IPS DF 19.7 (cell line): Measurements from ENCODE around the gene CRMP1.
"Not testable (repeated sequence)": the region's sequence is repeated elsewhere in the genome, so short reads cannot be mapped to it uniquely, and the experiment has no call there.

Source experiments
- DNase-seq: peaks from one replicate; pipeline ENCODE4 v3.0.0-alpha.2; 2013; ENCODE audit warnings: low read depth, low spot score

The CRMP1 gene

DNA sequence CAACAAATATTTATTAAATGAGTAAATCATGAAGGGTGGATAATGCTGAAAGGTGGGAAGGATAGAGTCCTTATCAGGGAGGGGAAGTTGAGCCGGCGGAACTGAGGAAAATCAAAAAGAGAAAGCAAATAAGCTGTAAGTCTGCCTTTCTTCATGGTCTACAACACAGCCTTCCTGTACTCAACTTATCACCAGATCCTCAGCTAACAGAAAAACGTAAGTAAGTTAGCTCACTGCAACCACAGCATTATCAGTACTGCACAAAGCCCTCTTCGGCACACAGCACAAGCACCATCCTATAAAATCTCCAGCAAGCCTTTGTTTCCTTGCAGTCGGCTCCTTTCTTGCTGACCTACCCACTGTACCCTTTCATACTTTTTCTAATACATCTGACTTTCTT, 70.3 kb downstream of the CRMP1 start:
- no peak for DNase-seq

DNA sequence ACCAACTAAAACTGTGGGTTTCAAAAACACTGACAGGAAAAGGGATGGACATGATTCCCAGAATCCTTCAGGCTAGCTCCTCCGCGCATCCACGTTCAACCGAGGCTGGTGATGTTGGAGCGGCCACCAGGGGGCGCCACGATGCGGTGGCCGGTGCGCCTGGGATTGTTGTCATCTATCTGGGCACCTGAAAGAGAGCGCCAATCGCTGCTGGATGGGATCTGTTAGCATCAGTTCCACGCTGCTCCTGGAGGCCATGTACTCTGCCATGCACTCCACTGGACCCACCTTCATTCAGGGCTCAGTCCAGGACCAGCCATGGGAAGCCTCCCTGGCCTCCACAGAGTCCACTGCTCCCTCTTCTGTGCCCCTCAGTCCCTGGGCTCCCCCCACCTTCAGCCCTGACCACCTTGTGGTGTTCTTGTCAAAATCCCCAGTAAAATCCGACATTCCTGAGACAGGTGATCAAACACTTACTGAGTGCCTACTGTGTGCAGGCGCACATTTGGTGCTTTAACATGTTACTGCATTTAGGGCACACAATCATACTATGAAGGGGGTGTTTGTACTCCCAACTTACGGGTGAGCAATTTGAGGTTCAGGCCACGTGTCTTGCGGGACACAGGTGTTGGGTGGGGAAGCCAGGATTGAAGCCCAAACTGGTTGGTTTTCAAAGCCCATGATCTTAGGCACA, 71.1 kb downstream of the CRMP1 start:
- peak; percentile 38 for DNase-seq

DNA sequence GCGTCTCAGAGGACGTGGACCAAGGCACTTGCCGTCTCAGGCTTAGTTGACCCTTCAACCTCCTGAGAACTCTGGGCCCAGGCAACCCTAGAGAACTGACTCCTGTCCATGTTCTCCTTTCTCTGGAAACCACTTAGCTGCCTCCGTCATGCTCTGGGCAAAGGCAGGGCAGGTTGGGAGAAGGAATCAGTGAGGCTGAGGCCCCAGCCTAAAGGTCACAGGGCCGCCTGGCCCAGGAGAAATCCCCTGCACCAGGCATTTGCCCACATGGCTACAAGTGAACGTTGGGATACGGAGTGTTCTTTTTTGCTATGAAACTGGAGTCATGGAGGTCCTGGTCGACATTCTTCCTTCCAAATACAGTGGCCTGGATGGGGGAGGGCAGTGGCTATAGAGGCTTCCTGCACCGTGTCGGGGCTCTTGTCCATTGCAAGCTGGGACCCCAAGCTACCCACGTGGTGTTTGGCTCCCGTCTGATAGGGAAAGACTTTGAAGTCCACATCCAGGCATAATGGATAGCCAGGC, 76.0 kb downstream of the CRMP1 start:
- DNase-seq: no peak

- DNase-seq: no peak
Observed at GRCh38 chr4:5816101-5816500, 76.8 kb downstream of the CRMP1 start.

DNA sequence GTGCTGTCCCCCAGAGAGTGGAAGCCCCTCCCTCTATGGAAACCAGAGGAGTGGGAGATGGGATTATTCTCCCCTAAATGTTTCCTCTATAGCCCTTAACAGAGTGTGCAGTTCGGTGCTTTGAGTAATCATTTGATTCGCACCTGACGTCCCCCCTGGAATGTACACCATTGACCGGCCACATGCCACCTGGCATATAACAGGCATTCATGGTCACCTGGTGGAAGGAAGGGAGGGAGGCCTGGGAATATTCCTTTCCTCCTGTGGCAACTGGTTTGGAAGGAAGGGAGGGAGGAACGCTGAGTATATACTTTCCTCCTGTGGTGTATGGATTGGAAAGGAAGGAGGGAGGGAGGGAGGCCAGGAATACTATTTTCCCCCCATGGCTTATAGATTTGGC, 77.2 kb downstream of the CRMP1 start:
- no peak for DNase-seq

DNA sequence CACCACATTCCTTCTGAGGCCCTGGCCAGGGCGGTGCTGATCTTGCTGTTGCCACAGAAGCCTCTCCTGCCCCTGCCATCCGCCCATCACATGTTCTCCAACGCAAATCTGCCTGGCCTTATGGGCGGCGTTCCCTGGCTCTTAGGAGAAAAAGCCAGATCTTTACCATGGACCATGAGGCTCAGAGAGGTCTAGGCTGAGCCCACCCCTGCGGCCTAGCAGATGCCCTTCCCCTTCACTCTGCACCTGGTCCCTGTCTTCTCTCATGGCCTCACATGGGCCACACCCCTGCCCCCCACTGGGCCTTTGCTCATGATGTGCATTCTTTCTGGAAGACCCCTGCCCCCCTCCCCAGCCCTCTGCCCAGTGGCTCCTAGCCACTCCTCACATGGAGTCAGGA, 78.5 kb downstream of the CRMP1 start:
- no peak for DNase-seq

DNA sequence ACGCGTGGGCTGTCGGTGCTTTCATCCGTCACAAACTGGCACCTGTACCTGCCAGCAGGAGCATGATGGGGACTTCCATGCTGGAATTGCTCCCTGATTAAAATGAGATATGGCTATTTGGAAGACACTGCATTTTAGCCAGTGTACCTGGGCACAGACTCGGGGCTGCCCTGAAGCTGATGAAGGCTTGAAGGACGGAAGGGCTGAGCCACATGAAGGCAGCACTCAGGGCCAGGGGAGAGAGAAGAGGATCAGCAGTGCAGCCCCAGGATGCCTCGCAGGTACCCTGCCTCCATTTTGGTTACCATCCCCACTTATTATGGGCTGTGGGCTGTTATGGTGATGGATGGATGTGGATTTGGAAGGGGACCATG, 79.0 kb downstream of the CRMP1 start:
- DNase-seq: no peak

- DNase-seq: peak; percentile 12
Observed at GRCh38 chr4:5812506-5813229, 80.2 kb downstream of the CRMP1 start.

GRCh38 chr4:5812057-5812456, 80.8 kb downstream of the CRMP1 start:
- not testable (repeated sequence) for DNase-seq

DNA sequence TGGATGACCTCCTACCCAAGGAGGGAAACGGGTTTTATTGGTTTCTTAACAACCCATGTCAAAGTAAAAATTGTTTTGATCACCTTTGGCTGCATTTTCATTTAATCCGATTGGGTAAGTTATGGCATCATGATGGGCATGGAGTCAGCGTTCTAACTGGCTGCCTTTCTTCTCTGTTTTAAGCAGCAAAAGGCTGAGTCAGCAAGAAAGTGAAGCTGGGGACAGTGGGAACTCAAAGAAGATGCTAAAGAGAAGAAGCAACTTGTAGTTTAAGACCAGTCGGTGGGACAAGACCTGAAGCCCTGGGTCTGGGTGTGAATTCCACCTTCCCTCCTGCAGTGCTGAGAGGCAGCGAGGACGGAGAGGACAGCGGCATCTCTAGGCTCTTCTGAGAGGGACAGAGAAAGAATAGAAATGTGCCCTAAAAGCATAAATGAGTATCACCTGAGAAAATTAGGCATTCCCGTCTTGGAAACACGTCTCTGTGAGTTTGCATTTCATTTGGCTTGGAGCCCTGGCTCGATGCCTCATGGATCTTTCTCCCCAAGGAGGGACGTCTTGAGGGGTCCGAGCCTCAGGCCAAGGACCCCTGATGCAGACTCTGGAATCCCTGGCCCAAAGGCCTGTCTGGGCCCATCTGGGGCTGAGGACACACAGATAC, 82.0 kb downstream of the CRMP1 start:
- DNase-seq: no peak

GRCh38 chr4:5810151-5810550, 82.7 kb downstream of the CRMP1 start:
- DNase-seq: no peak

GRCh38 chr4:5809216-5809776, 83.6 kb downstream of the CRMP1 start:
- no peak for DNase-seq

- no peak for DNase-seq
Observed at GRCh38 chr4:5808081-5808741, 84.7 kb downstream of the CRMP1 start.

- DNase-seq: no peak
Observed at GRCh38 chr4:5805270-5805669, 87.6 kb downstream of the CRMP1 start.

DNA sequence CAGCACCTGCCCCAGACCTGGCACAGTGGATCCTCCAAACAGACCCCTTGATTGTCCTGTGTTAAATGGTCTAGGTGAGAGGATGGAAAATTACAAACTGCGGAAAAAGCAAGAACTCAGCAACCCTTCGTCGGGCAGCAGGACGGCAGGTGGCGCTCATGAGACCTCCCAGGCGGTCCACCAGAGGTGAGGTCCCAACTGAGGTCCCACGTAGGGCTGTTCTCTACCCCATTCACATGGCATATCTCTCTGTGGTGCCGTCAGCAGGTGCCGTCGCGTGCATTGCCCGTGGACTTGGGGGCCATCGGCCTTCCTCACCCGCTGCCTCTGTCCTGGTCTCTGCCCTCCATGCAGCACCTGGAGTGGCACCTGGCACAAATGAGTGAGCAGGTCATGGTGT, 88.2 kb downstream of the CRMP1 start:
- DNase-seq: no peak

DNA sequence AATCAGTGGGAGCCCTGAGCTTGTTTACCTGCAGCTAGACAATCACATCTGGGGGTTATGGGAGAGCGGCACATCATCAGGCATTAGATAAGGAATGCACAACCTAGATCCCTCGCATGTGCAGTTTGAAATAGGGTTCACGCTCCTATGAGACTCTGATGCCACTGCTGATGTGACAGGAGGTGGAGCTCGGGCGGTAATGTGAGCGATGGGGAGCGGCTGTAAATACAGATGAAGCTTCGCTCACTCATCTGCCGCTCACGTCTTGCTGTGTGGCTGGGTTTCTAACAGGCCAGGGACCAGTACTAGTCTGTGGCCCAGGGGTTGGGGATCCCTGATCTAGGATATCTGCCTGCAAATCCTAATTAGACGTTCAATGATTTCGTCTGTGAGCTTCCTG, 90.3 kb downstream of the CRMP1 start:
- DNase-seq: no peak

DNA sequence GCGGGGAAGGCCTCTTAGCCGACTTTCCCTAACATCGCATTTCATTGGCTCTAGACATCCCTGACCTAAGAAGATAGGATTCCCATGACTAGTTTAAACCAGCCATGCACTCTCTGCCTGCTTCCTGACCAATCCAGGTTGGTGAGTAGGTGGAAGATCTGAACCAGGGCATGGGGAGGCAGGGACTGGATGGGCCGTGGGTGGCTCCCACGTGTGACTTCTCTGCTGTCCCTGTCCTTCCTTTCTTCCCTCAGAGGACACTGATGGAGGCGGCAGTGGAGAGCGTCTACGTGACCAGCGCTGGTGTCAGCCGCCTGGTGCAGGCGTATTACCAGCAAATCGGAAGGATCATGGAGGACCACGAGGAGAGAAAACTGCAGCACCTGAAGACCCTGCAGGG, 91.2 kb downstream of the CRMP1 start:
- DNase-seq: no peak

- no peak for DNase-seq
Observed at GRCh38 chr4:5800496-5800895, 92.4 kb downstream of the CRMP1 start.

- no peak for DNase-seq
Observed at GRCh38 chr4:5799406-5799805, 93.5 kb downstream of the CRMP1 start.

DNA sequence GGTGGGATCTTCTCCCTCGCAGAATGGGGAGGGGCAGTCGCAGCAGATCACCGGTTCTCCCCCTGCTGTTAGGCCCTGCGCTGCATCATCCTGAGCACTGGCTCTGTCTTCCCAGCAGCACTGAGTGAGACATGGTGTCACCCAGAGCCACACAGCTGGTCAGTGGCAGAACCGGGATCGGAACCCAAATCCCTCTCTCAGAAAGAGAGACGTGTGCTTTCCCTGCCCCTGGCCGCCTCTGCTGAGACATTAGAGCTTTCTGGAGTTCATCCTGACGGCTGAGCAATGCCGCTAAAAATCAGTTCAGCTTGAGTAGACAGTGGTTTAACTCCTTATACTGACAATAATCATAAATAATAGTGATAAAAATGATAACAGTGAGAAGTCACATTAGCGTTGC, 93.9 kb downstream of the CRMP1 start:
- no peak for DNase-seq

- no peak for DNase-seq
Observed at GRCh38 chr4:5798462-5798861, 94.4 kb downstream of the CRMP1 start.

DNA sequence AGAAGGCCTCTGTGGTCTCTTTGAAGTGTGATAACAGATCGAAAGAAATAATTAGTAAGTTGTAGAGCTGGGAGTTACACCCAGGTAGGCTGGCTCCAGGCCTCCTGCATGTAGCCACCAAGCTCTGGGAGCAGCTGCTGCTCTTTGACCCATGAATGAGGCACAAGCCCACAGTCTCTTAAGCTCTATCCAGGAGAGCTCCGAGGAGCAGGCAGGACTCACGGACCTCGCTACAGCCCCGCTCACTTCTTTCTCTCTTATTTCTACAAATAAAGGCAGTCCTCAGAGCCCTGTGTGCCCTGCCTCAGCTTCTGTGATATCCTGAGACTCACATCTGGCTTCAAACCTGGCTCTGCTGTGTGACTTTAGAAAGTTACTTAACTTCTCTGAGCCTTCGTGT, 95.0 kb downstream of the CRMP1 start:
- no peak for DNase-seq
